ENCODE results near the gene DNAJC16.

The DNAJC16 gene

DNA sequence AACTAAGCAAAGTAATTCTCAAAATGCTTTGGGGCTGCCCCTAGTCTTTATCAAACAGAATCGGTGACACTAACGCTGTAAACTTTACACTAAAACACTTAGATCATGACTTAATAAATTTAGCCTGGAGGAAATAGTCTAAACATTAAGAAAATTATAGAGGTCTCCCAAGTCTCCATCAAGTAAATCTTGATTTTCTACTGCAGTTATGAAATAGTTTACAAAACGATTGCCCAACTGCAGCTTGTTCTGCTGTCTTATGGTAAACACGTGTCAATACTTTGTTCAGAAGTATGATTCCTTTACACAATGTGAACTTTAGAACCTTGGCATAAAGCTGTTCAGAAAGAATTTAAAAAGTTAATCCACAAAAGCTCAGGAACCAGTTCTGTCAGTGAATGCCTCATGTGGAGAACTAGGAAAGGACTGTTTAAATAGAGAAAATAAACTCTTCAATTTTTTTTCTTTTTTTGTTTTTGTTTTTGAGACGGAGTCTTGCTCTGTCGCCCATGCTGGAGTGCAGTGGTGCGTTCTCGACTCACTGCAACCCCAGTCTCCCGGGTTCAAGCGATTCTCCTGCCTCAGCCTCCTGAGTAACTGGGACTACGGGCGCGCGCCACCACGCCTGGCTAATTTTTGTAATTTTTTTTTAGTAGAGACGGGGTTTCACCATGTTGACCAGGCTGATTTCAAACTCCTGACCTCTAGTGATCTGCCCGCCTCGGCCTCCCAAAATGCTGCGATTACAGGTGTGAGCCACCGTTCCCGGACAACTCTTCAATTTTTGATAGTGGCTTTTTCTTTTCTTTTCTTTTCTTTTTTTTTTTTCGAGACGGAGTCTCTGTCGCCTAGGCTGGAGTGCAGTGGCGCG lies 92.2 kb downstream of the DNAJC16 start:
- H3K4me3 ChIP-seq (ENCODE audit: low read depth, low read length), result peak overlapping the region; percentile 99

DNA sequence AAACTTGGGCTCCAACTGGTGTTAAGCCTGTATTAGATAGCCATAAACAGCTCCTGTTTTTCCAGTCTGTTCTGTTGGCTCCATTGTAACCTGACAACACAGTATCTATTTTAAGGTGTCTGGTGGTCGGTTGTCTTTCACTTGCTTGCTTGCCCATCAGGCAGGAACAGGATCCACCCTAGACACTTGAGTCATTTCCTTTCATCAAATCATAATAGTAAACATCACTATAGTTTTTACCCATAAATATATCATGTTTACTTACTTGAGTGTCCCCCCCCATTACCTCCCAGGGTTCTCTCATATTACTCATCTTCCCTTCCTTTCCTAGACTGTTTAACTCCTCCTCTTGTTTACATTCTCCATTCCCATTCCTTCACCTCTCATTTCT lies 93.5 kb downstream of the DNAJC16 start:
- H3K4me3 ChIP-seq (ENCODE audit: low read depth, low read length), result no peak overlapping the region

DNA sequence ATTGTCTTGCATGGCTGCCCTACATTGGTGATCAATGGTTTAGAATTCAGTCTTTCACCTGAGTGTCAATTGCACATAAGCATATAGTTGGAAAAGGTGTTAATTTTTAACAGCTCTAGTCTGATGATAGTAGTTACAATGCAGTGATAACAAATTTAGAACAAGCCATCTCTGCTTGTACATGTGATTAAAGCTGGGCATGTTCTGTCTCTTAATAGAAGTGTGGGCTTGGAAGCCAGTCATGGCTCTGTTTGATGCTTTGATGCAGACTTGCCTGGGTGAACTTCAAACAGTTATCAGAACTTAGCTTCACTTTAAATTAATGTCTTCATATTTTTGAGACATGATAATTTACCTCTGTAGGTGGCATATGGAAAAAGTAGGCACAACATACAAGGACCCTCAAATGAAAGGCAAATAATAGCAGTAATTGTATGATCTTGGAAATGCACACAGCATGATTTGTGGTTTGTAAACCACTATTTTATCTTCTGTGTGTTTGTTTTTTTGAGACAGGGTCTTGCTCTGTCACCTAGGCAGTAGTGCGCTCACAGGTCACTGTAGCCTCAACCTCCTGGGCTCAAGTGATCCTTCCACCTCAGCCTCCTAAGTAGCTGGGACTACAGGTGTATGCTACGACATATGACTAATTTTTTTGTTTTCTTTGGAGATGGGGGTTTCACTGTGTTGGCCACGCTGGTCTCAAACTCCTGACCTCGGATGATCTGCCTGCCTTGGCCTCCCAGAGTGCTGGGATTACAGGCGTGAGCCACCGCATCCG lies 94.4 kb downstream of the DNAJC16 start:
- H3K4me3 ChIP-seq (ENCODE audit: low read depth, low read length), result no peak overlapping the region

DNA sequence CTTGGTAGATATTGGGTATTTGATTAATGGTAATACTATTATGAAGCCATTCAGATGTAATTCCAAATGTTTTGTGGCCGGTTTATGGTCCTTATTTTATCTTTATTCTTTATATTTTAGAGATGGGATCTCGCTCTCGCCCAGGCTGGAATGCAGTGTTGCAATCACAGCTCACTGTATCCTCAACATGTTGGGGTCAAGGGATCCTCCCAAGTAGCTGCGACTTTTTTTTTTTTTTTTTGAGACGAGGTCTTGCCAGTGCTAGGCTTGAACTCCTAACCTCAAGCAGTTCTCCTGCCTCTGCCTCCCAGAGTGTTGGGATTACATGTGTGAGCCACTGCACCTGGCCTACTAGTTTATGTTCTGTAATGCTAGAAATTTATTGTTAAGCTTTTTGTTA lies 95.3 kb downstream of the DNAJC16 start:
- no peak overlapping the region for H3K4me3 ChIP-seq (ENCODE audit: low read depth, low read length)

DNA sequence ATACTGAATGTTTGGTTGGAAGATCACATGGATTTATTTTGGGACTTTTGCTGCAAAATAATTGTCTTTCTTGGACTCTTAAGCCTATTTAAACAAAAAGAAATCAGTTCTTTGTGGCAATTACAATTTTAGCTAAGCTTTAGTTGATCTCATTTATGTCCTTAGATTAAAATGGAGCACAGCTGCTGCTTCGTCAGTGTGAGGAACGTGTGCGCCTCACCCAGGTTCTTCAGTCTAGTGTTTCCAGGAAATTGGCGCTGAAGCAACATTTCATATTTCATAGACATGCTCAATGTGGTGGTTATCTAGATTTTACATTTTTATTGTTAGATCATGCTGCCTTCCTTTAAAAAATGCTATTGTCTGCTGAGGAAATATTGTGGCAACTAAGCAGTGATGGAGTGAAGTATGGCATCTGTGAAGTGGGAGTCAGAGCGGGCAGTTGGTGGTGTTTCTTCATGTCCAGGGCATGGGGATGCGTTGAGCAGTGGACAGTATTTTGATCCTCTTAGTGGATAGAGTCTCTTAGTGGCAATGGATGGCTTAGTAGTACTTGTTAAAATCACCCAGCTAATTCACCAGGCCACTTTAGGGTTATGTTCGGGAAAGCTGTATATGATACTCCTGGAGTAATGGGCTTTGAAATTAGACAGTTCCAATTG lies 96.2 kb downstream of the DNAJC16 start:
- H3K4me3 ChIP-seq (ENCODE audit: low read depth, low read length), result no peak overlapping the region

DNA sequence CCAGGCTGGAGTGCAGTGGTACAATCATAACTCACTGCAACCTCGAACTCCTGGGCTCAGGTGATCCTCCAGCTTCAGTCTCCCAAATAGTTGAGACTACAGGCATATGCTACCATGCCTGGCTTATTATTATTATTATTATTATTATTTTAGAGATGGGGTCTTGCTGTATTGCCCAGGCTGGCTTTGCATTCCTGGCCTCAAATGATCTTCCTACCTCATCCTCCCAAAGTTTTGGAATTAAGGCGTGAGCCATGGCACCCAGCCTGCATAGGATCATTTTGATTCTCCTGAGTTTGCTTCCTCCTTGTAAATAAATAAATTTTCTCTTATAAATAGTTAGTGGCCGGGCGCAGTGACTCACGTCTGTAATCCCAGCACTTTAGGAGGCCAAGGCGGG lies 96.8 kb downstream of the DNAJC16 start:
- H3K4me3 ChIP-seq (ENCODE audit: low read depth, low read length), result no peak overlapping the region

DNA sequence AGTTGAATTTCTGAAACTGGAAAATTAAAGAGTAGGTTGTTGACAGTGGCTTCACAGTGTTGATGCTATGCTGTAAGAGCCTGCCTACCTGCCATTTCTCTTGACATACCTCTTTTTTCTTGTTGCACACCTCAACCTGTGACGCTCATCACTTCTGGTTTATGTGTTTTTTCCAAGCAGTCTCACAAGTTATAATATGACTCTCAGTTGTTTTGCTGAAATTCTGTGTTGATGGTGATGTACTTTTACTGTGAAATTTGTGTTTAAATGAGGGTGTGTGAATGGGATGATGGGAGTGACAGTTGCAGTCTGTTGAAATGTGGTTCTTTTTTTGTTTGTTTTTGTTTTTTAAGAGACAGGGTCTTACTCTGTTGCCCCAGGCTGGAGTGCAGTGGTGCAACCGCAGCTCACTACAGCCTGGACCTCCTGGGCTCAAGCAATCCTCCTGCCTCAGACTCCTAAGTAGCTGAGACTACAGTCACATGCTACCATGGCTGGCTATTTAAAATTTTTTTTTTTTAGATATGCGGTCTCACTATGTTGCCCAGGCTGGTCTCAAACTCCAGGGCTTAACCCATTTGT lies 97.6 kb downstream of the DNAJC16 start:
- H3K4me3 ChIP-seq (ENCODE audit: low read depth, low read length), result no peak overlapping the region

DNA sequence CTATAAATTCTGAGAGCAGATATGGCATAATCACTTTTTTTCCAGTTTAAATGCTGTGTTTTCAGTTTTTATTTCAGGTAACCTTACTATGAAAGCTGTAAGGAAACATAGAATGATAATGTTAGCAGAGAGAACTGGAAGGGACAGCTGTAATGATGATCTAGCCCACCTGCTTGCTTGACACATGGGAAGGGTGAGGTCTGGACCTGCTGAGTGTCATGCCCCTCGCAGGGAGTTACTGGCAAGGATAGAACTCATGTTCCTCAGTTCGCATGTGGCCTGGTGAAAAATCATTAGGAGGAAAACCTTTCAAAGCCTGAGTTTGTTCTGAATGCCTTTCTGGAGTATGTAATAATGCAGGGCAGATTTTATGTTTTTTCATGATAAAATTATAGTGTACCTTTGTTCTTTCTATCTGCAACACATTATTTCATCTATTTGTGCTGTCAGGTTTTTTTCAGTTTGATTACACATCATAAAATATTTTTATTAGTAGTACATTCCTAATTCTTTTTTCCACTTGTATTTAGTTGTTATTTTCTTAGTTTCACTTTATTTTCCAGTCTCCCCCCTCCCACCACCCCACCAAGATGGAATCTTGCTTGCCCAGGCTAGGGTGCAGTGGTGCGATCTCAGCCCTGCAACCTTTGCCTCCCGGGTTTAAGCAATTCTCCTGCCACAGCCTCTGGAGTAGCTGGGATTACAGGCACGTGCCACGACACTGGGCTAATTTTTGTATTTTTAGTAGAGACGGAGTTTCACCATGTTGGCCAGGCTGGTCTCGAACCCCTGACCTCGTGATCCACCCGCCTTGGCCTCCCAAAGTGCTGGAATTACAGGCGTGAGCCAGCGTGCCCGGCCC lies 98.6 kb downstream of the DNAJC16 start:
- no peak overlapping the region for H3K4me3 ChIP-seq (ENCODE audit: low read depth, low read length)
